IPS-18c (cell line): ENCODE results near the gene ATP12A.

ENCODE experiments used
- H3K4me3 ChIP-seq: 2 replicates; pipeline ENCODE4 v1.7.0; 2013; ENCODE audit warnings: low read depth, mild to moderate bottlenecking, low read length, moderate library complexity; ENCODE audit not compliant: insufficient read depth
- H3K9me3 ChIP-seq: one replicate; pipeline ENCODE4 v1.6.1; 2013; ENCODE audit warnings: mild to moderate bottlenecking, low read length, moderate library complexity; ENCODE audit not compliant: control insufficient read depth, insufficient read depth

Gene ATP12A

DNA sequence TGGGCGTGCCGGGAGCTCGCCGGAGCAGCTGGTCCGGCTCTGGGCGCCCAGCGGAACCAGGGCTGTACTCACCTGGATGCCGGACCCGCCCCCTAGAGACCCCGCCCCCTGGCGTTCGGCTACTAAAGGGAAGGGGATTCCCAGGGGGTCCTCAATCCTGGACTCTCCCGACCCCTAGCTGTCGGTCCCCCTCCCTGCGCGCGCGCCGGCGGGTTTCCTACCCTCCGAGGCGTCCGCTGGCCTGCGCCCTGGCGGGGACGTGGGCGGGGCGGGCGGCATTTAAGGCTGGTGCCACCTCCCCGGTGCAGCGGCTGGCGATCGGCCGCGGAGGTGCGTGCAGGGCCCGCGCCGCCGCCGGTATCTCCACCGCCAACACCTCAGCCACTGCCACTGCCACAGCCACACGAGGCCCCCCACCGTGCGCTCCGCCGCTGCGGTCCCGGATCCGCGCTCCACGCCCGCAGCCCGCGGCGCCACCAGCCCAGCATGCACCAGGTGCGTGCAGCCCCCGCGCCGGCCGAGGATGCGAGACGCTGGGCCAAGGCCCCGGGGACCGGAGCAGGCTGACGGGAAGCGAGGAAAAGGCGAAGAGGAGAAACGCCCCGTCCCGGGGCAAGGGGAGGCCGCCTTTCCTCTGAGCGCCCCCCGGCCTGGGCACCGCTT, at the start of gene ATP12A:
TSS of gene ATP12A (plus strand) at position 151 of the 663 bp plus-strand sequence. CDS start at position 487, 336 bp downstream.
- H3K4me3 ChIP-seq = peak within 1 kb of the TSS; percentile 66
- no peaks in the 10 kb centered on the region for H3K9me3 ChIP-seq

DNA sequence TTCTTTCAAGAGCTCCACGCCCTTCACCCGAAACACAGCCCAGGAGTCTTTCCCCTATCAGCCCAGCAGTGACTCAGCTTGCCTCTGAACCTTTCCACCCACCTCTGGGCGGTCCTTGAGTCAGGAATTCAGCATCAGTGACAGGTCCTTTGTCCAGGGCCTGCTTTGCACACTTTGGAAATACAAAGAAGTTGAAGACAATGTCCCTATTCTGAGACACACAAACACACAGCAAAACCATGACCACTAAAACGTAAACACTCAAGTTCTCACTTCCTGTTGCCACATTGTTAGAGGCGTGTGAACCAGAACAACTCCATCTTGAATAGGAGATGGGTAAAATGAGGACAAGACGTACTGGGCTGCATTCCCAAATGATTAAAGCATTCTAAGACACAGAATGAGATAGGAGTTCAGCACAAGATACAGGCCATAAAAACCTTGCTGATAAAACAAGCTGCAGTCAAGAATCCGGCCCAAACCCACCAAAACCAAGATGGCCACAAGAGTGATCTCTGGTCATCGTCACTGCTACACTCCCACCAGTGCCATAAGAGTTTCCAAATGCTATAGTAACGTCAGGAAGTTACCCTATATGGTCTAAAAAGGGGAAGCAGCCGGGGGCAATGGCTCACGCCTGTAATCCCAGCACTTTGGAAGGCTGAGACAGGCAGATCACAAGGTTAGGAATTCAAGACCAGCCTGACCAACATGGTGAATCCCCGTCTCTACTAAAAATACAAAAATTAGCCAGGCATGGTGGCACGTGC, 49.2 kb upstream of the ATP12A start:
- no peaks in the 10 kb centered on the region for H3K9me3 ChIP-seq
- H3K4me3 ChIP-seq = no peak overlapping the region

DNA sequence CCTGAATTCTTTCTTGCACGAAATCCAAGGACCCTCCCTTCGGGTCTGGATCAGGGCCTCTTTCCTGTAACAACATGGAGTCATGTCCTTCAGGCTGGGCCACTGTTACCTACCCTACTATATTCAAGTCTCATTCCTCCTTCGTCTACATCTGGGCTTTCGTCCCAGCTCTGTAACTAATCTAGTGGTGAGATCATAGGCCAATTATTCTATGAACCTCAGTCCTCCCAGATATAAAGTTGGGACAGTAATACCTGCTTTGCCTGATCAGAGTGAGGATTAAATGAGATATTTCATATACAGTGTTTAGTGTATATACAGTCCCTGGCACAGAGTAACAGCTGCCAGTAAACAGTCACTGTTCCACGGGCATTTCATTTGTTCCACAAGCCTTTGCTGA, 48.3 kb upstream of the ATP12A start:
- H3K9me3 ChIP-seq = no peaks in the 10 kb centered on the region
- no peak overlapping the region for H3K4me3 ChIP-seq

DNA sequence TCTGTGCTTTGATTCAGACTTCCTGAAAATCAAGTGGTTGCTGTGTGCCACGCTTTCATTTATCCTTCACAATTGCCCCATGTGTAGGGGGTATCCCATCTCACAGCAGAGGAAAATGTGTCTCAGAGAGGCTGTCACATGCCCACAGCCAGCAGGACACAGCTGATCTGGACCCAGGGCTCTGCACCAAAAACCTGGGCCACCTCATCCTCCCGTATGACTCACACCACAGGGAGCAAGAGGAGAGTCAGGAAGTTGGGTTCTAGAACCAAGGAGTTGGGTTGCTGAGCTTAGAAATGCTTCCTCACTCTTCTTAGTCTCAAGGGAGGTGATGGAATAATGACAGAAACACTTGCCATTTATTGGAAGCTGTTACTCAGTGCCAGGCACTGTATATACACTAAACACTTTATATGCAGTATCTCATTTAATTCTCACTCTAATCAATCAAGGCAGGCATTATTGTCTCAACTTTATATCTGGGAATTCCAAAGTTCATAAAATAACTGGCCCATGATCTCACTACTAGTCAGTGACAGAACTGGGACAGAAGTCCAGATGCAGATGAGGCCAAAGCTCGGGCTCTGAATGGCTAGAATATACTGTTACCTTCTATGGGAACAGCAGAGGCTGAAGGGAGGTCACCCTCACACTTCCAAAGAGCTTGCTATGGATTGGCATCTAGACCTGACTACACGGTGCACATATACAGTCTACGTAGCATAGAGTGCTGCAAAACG, 47.7 kb upstream of the ATP12A start:
- no peaks in the 10 kb centered on the region for H3K9me3 ChIP-seq

DNA sequence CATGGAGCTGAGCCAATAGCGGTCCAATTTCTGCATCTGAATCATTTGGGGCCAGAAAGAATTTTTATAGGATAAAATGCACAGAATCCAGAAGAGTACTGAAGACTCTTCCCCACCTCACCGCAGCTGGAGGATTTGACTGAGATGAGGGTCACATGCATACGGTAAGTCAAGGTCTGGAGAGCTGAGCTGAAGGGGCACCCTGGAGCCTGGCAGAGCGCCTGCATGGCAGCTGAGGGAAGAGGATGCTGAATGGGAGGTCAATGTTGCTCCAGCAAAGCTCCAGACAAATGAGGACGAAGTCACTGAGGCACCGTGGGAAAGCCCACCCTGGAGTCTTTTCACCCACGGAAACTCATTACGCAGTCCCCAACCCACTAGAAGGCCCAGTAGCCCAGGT, 43.4 kb upstream of the ATP12A start:
- Histone ChIP-seq H3K9me3 (no peaks in the 10 kb centered on the region), H3K4me3 (no peak overlapping the region)

More for the DNA sequence above, 47.7 kb upstream of the ATP12A start:
- H3K4me3 ChIP-seq = no peak overlapping the region

DNA sequence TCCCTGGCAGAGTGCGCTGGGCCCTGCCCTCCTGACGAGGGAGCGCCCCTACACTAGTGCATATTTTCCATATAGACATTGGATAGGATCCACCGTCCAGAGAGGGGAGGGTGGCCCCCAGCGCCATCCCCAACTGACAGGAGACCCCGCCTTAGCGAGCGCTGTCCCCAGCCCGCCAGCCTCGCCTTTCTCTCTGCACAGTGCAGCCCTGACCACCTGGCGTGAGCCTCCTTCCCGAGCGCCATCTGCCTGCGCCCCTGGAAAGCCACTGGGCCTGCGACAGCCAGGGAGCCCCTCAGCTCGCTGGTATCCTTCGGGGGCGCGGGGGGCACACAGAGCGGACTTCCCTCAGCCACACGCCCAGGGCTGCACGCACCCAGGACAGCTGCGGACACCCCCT, 42.1 kb upstream of the ATP12A start:
- Histone ChIP-seq H3K4me3 (no peak overlapping the region), H3K9me3 (no peaks in the 10 kb centered on the region)

DNA sequence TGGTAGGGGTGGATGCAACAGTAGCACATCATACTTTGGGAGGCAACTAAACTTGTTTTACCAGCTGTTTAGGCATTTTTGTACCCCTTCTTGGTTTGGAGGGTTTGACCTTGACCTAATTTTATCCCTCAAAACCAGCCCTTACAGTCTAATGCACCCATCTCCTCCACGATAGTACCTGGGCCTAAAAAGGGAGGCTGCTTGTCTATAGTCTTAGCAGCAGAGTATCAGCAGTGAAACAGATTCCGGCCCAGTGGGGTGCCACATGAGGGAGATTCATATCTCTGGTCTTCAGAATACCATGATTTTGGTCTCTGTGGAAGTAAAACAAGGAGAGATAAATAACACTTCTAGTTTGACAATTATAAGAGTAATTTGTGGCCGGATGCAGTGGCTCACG, 39.5 kb upstream of the ATP12A start:
- H3K9me3 ChIP-seq = no peaks in the 10 kb centered on the region
- no peak overlapping the region for H3K4me3 ChIP-seq

DNA sequence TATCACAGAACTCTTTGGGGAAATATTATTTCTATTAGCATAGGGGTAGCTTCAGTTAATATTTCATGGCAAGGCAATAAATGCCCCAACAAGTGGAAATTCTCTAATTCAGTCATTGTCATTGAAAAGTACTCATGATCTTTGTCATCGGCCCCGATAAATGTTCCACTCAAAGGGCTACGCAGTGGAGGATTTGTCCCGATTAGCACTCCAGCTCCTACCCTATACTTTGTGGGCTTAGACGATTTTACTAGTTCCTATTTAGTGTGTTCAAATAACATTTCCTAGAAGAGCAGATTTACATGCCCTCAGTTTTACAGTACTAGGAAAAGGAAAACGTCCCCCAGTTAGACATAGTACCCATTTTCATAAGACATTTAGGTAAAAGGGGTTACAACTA, 38.0 kb upstream of the ATP12A start:
- no peaks in the 10 kb centered on the region for H3K9me3 ChIP-seq
- no peak overlapping the region for H3K4me3 ChIP-seq

DNA sequence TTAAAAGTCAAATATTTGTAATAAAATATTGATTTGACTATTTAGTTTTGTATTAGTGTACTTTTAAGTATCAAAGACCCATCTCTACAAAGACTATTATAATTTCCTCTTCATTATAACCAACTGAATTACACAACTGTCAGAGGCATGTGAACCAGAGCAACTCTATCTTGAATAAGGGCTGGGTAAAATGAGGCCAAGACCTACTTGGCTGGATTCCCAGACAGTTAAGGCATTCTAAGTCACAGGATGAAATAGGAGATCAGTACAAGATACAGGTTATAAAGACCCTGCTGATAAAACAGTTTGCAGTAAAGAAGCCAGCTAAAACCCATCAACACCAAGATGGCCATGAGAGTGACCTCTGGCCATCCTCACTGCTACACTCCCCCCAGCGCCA, 36.2 kb upstream of the ATP12A start:
- Histone ChIP-seq H3K9me3 (no peaks in the 10 kb centered on the region), H3K4me3 (no peak overlapping the region)

DNA sequence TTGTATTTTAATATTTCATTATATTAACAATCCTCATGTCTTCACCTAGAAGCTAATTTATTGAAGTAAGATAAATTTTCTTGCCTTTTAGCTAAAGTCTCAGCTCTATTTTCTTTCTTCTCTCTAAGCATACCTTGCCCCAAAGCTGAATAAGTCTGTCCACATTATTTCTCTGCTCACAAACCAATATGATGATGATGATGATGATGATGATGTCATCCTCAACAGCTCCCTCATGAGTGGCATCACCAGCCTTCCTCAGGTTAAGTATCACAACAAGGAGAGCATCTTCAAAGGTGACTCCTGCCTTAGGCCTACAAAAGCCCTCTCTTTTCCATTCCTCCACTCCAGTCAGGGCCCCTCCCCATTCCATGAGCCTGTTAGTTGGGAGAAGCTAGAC, 31.9 kb upstream of the ATP12A start:
- Histone ChIP-seq H3K4me3 (no peak overlapping the region), H3K9me3 (no peaks in the 10 kb centered on the region)

DNA sequence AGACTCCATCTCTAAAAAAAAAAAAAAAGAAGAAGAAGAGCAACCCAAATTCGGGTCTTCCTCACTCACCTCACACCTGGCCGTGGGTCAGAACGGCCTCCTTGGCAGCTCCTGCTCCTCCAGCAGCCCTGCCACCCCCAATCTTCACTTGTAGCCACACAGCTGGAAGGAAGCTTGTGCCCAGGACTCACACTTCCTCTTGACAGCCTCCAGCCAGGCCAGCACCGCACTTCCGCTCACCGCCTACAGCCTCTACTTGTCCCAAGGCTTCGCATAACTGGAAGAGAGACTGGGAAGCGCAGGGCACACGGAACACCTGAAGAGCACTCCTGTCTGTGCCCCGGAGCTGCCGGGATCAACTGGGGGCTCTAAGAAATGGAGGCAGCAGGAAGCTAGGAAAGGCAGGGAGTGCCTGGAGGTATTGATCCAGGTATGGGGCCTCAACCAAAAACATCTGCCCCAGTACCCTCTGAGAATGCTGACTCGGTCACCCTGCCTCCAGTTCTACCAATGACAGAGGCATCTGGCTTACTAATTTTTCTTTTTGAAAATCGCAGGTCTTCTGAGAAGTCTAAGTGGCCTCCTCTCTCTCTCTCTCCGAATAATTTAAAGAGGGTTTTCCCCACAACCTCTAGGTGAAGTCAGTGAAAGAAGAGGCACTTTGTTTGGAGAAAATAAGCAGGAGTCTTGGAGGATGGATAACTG, 31.1 kb upstream of the ATP12A start:
- no peak overlapping the region for H3K4me3 ChIP-seq
- no peaks in the 10 kb centered on the region for H3K9me3 ChIP-seq

DNA sequence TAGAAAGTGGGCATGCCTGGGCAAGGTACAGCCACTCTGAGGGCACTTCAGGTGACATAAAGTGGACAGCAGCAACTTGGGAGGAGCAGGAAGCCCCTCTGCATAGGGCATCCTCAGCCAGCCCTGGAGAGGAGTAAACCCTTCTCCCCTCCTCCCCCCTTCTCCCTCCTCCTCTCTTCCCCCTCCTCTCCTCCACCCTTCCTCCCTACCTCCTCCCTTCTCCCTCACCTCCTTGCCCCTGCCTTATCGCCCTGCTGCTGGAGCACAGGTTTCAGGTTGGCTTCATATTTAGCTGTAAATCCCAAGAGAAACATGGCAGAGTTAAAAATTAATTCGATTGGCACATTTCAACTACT, 30.5 kb upstream of the ATP12A start:
- H3K9me3 ChIP-seq = no peaks in the 10 kb centered on the region
- H3K4me3 ChIP-seq = no peak overlapping the region

DNA sequence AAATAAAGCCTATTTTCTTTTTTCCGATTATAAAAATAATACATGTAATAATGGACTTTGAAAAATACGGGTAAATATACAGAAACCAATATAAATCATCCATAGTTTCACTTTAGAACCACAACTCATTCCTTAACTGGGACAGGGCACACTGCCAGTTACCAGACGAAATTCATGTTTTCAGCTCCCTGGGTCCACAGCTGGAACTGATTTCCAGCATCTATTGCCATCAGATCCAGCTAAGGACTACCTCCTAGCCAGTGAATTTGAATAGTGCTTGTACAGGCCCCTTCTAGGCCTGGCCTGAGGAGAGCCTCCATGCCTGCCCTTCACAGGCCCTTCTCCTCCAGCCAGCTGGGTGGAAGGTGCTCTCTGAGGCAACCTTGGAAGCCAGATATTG, 30.0 kb upstream of the ATP12A start:
- H3K9me3 ChIP-seq = no peaks in the 10 kb centered on the region
- no peak overlapping the region for H3K4me3 ChIP-seq

DNA sequence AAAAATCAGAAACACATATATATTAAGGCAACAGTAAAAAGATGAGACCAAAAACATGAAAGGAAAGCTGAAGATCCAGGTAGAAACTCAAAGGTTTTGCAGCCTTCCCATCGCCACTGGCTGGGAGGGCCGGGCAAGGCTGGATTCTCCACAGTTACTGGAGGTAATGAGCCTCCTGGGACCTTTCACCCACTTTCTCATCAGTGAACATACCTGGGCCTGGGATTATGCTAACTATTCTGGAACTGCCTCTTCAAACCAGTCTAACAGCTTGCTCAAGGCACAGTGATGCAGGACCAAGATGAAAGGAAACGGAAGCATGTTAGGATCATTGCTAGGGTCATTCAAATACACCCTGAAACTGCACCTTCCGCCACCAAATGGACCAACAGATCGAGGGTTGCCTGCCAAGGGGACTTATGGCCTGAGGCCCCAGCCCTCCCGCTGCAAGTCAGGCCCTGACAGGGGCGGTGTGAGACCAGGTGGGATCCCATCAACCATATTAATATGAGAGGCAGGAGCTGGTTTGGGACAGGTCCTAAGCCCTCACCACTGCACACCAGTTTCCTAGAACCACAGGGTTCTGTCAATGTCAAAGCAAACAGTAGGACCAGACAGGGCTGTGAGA, 28.4 kb upstream of the ATP12A start:
- no peaks in the 10 kb centered on the region for H3K9me3 ChIP-seq

DNA sequence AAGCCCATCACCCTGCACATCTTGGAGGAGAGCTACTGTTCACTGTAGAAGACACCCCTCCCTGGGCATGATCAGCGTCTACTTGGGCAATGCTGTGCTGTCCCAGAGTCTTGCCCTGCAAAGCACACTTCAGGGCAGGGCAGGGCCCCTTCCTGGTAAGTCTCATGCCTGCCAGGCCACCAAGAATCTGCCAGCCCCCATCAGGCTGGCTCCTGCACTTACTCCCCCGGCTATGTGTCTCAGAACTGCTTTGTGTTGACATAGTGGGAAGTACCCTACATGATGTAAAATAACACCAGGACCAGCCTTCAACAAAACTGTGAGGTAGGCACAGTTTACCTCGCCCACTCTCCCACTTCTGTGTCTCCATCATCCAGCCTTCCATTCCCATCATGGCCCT, 27.8 kb upstream of the ATP12A start:
- Histone ChIP-seq H3K4me3 (no peak overlapping the region), H3K9me3 (no peaks in the 10 kb centered on the region)

More for the DNA sequence above, 28.4 kb upstream of the ATP12A start:
- H3K4me3 ChIP-seq = no peak overlapping the region

DNA sequence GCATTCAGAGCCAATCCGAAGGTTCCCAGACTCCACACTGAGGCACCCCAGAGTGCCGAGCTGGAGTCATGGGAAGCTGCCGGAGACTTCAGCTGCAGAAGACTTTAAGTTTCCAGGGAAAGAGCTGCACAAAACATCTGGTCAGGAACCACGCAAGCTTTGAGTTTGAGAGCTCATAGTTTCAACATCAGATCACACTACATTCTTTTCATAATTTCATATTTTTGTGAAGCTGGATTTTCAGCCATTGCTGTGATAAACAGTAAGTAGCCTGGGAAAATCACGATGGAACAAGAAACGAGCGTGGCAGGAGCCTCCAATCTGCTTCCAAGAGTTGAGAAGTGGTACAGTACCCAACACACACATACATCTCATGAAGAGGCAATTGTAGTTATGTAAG, 25.5 kb upstream of the ATP12A start:
- no peak overlapping the region for H3K4me3 ChIP-seq
- H3K9me3 ChIP-seq = no peaks in the 10 kb centered on the region

DNA sequence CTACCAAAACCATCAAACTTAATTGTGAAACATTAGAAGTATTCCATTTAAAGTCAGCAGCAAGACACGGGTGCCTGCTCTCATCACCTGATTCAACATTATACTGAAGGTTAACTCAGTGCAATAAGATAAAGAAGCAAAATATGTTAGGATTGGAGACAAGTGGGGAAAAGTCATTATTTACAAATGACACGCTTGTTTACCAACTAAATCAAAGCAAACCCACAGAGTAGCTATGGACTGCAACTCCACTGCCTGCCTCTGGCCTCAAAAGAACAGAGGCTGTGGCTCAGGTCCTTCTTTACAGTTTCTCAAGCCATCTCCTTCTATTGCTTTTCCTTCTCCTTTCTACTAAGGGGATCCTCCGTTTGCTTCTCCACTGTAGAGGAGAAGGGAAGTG, 21.0 kb upstream of the ATP12A start:
- Histone ChIP-seq H3K9me3 (no peaks in the 10 kb centered on the region), H3K4me3 (no peak overlapping the region)
